CD4-positive, alpha-beta T cell treated with Interleukin-4 for 1 hour (primary cell): ENCODE measurements around the gene SLC25A14.
A peak's percentile ranks its signal among the peaks of the same experiment; 100 is the strongest.

Experiments used
- DNase-seq, 2 donors: peaks; one replicate each; pipeline ENCODE4 v3.0.0-alpha.2; 2020 to 2022

The SLC25A14 gene

GRCh38 chrX:130385520-130385919, 45.8 kb downstream of the SLC25A14 start, which contains the start of gene GPR119:
Gene GPR119, minus strand, starts transcription at chrX:130385674. Its CDS starts 227 bp downstream, at chrX:130385447.
- no peak for DNase-seq

GRCh38 chrX:130386408-130386808, 46.7 kb downstream of the SLC25A14 start:
- DNase-seq: no peak

- no peak for DNase-seq
These were observed 53.8 kb downstream of the SLC25A14 start for GRCh38 chrX:130393451-130394074.

- no peak for DNase-seq
These were observed 55.6 kb downstream of the SLC25A14 start for GRCh38 chrX:130395341-130395740.

- DNase-seq: peak; percentile 74 to 77
These were observed 61.9 kb downstream of the SLC25A14 start, which contains the start of gene RBMX2 for GRCh38 chrX:130401415-130402207. Gene RBMX2, plus strand, starts transcription at chrX:130401987. Its CDS starts 46 bp downstream, at chrX:130402033.

- no peak for DNase-seq
These were observed 62.5 kb downstream of the SLC25A14 start for GRCh38 chrX:130402208-130402684.

- DNase-seq: no peak
These were observed 73.7 kb downstream of the SLC25A14 start for GRCh38 chrX:130413415-130413814.

GRCh38 chrX:130414800-130415199, 75.1 kb downstream of the SLC25A14 start:
- no peak for DNase-seq

- DNase-seq: no peak
These were observed 75.5 kb downstream of the SLC25A14 start for GRCh38 chrX:130415201-130415600.

GRCh38 chrX:130416785-130417184, 77.1 kb downstream of the SLC25A14 start:
- DNase-seq: no peak

- no peak for DNase-seq
These were observed 78.3 kb downstream of the SLC25A14 start for GRCh38 chrX:130418066-130418465.

GRCh38 chrX:130418740-130419139, 79.0 kb downstream of the SLC25A14 start:
- DNase-seq: no peak

GRCh38 chrX:130419263-130419662, 79.5 kb downstream of the SLC25A14 start:
- no peak for DNase-seq
